NB4 (cell line): ENCODE measurements around the gene CDK9.
A peak's percentile ranks its signal among the peaks of the same experiment; 100 is the strongest.

Source experiments
- DNase-seq: peaks from one replicate; pipeline ENCODE4 v3.0.0; 2010; ENCODE audit warnings: low read depth
- H3K4me3 ChIP-seq: one replicate; pipeline ENCODE4 v1.5.1; 2011; ENCODE audit warnings: mild to moderate bottlenecking, low read depth, low read length, moderate library complexity
- MAX ChIP-seq: IDR thresholded peaks from 2 replicates; pipeline ENCODE4 v1.6.1; 2011; ENCODE audit warnings: low read depth, low read length
- MYC ChIP-seq: IDR thresholded peaks from 2 replicates; pipeline ENCODE4 v1.6.1; 2011; ENCODE audit warnings: low read depth, low read length
- POLR2A ChIP-seq: IDR thresholded peaks from 2 replicates; pipeline ENCODE4 v1.6.1; 2011; ENCODE audit warnings: mild to moderate bottlenecking; ENCODE audit not compliant: insufficient read length; ENCODE audit errors: extremely low read depth
- TF ChIP-seq, protein P1 (sequence below): IDR thresholded peaks from one replicate; pipeline ENCODE4 v1.5.1; 2012; ENCODE audit warnings: low read depth, low read length

Gene CDK9

GRCh38 chr9:127796225-127796813 lies 10.5 kb downstream of the CDK9 start:
- H3K4me3 ChIP-seq = no peak overlapping the region
- DNase-seq = peak; percentile 63
- no peak for TF ChIP-seq MYC
- peak; percentile 17 for TF ChIP-seq POLR2A

DNA sequence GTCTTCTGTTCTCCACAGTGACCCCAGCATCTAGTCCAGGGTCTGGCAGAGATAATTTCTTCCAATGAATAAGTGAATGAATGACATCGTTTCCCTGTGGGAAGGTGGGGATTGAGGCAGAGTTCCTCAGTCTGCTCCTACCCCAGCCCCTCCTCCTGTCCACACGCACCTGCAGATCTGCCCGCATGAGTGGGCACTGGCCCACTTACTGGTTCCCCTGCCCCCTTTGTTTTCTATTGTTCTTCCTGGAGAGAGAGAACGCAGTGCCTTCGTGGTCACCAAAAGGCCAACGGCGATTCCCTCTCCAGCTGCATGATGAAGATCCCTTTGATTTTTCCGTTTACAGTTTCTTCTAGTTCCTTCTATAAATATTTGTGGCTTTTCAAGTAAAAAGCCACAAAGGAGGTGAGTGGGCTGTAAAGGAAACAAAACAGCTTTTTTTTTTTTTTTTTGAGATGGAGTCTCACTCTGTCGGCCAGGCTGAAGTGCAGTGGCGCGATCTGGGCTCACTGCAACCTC lies 11.1 kb downstream of the CDK9 start:
- TF ChIP-seq MAX = no peak
- no peak for TF ChIP-seq MYC
- TF ChIP-seq POLR2A = no peak
- H3K4me3 ChIP-seq = no peak overlapping the region
- DNase-seq = peak; percentile 73

DNA sequence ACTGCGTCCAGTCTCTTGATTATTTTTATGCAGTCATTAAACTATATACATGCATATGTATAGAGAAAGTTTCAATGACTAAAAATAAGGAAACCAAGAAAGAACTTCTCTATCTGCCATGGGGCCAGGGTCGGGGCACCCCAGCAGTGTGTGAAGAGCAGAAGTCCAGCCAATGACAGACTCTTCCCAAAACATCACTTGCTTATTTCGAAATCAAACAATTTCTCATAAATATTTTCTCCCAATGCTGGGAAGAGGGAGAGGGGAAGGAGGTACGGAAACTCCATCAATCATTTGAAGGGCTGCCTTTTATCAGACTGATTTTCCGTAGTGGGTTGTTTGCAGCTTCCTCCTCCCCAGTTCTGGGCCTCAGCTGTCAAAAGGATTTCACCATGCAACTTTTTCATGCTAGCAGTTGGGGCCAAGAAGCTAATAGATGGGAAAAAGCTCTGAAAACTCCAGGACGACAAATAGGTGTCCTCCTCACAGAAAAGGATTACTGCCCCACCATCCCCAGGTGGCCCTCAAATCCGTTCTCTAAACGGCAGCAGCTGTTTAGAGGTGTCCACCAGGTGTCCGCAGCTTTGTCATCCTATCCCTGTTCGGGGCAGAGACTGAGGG lies 16.2 kb downstream of the CDK9 start:
- TF ChIP-seq POLR2A = no peak
- TF ChIP-seq MAX = no peak
- H3K4me3 ChIP-seq = peak overlapping the region; percentile 50
- peak; percentile 55 for DNase-seq

- peak; percentile 88 for TF ChIP-seq MAX
- TF ChIP-seq POLR2A = peak; percentile 78
- peak; percentile 84 for TF ChIP-seq MYC
- TF ChIP-seq, protein P1, sequence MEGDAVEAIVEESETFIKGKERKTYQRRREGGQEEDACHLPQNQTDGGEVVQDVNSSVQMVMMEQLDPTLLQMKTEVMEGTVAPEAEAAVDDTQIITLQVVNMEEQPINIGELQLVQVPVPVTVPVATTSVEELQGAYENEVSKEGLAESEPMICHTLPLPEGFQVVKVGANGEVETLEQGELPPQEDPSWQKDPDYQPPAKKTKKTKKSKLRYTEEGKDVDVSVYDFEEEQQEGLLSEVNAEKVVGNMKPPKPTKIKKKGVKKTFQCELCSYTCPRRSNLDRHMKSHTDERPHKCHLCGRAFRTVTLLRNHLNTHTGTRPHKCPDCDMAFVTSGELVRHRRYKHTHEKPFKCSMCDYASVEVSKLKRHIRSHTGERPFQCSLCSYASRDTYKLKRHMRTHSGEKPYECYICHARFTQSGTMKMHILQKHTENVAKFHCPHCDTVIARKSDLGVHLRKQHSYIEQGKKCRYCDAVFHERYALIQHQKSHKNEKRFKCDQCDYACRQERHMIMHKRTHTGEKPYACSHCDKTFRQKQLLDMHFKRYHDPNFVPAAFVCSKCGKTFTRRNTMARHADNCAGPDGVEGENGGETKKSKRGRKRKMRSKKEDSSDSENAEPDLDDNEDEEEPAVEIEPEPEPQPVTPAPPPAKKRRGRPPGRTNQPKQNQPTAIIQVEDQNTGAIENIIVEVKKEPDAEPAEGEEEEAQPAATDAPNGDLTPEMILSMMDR = no peak
- peak; percentile 92 for DNase-seq
- H3K4me3 ChIP-seq = peak within 1 kb of the TSS; percentile 91
Observed at GRCh38 chr9:127802576-127803443, 17.0 kb downstream of the CDK9 start, which contains the start of gene FPGS. TSS of gene FPGS (plus strand) at chr9:127802882. CDS start at chr9:127802925, 43 bp downstream.

- DNase-seq = peak; percentile 38
- TF ChIP-seq MAX (no peak), POLR2A (no peak), MYC (no peak)
- TF ChIP-seq, protein P1 = no peak
- H3K4me3 ChIP-seq = peak overlapping the region; percentile 91
Observed at GRCh38 chr9:127803507-127804352, 17.9 kb downstream of the CDK9 start.

DNA sequence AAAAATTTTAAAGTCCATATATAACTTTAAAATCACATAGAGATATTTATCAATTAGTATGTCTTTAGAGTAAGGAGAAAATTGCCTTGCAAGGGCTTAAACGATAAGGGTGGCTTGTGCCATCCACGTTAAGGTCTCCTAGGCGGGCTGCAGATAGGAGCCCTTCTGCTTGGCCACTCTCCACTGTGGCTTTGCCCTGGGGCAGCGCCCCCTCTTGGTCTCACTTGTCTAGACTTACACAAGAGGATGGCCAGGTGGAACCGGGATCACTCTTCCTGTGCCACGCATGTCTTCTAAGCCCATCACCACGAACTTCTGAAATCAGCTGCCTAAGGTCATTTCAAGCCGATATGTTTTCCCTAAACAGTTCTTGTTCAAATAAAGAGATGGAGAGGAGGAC lies 19.8 kb downstream of the CDK9 start:
- H3K4me3 ChIP-seq = no peak overlapping the region
- no peak for TF ChIP-seq POLR2A
- TF ChIP-seq, protein P1 = peak; percentile 53
- no peak for TF ChIP-seq MAX
- no peak for TF ChIP-seq MYC
- peak; percentile 63 for DNase-seq
